Measurements from ENCODE around the gene OTOA. TPM values are rescaled to one million over a fixed set of nuclear protein-coding genes. Genes with fewer than 3 reads are reported as not detected.
"Not testable (repeated sequence)": the region's sequence is repeated elsewhere in the genome, so short reads cannot be mapped to it uniquely, and the experiment has no call there.

The OTOA gene
- polyA plus RNA-seq (2014; cell fraction: cytosol; rRNA removed), result not detected in 2 replicates
- polyA plus RNA-seq (2014; cell fraction: nucleus; rRNA removed), result 0.37 TPM in 1 of 2 replicates, not detected in the other

GRCh38 chr16:21663889-21664647, at the start of gene OTOA:
TSS of gene OTOA (plus strand) at chr16:21663968. CDS start at chr16:21678515, 14,547 bp downstream.
- DNase-seq (ENCODE audit: low spot score), result no peak

GRCh38 chr16:21614896-21615295, 48.9 kb upstream of the OTOA start:
- no peak for DNase-seq (ENCODE audit: low spot score)

GRCh38 chr16:21617607-21618006, 46.2 kb upstream of the OTOA start:
- no peak for DNase-seq (ENCODE audit: low spot score)

- no peak for DNase-seq (ENCODE audit: low spot score)
These were observed 45.5 kb upstream of the OTOA start for GRCh38 chr16:21618281-21618680.

GRCh38 chr16:21619765-21620425, 43.9 kb upstream of the OTOA start:
- DNase-seq (ENCODE audit: low spot score), result no peak

- no peak for DNase-seq (ENCODE audit: low spot score)
These were observed 43.2 kb upstream of the OTOA start for GRCh38 chr16:21620592-21620991.

GRCh38 chr16:21622545-21622944, 41.2 kb upstream of the OTOA start:
- DNase-seq (ENCODE audit: low spot score), result no peak

- no peak for DNase-seq (ENCODE audit: low spot score)
These were observed 38.7 kb upstream of the OTOA start for GRCh38 chr16:21625026-21625425.

GRCh38 chr16:21626659-21627277, 37.0 kb upstream of the OTOA start:
- peak; percentile 96 for DNase-seq (ENCODE audit: low spot score)

- no peak for DNase-seq (ENCODE audit: low spot score)
These were observed 35.5 kb upstream of the OTOA start for GRCh38 chr16:21628121-21628726.

- DNase-seq (ENCODE audit: low spot score), result no peak
These were observed 35.0 kb upstream of the OTOA start for GRCh38 chr16:21628772-21629171.

GRCh38 chr16:21629616-21630539, 33.9 kb upstream of the OTOA start:
- not testable (repeated sequence) for DNase-seq (ENCODE audit: low spot score)

GRCh38 chr16:21630866-21631265, 32.9 kb upstream of the OTOA start:
- DNase-seq (ENCODE audit: low spot score), result not testable (repeated sequence)

- not testable (repeated sequence) for DNase-seq (ENCODE audit: low spot score)
These were observed 32.4 kb upstream of the OTOA start for GRCh38 chr16:21631376-21631775.

GRCh38 chr16:21631951-21632575, 31.7 kb upstream of the OTOA start:
- not testable (repeated sequence) for DNase-seq (ENCODE audit: low spot score)

- DNase-seq (ENCODE audit: low spot score), result no peak
These were observed 29.6 kb upstream of the OTOA start for GRCh38 chr16:21634216-21634615.

GRCh38 chr16:21635694-21636093, 28.1 kb upstream of the OTOA start:
- not testable (repeated sequence) for DNase-seq (ENCODE audit: low spot score)

- no peak for DNase-seq (ENCODE audit: low spot score)
These were observed 26.5 kb upstream of the OTOA start for GRCh38 chr16:21637032-21637968.

GRCh38 chr16:21638573-21638975, 25.2 kb upstream of the OTOA start:
- no peak for DNase-seq (ENCODE audit: low spot score)

Data from SK-N-DZ (cell line).